ENCODE measurements around the gene PYGL.

Gene PYGL

DNA sequence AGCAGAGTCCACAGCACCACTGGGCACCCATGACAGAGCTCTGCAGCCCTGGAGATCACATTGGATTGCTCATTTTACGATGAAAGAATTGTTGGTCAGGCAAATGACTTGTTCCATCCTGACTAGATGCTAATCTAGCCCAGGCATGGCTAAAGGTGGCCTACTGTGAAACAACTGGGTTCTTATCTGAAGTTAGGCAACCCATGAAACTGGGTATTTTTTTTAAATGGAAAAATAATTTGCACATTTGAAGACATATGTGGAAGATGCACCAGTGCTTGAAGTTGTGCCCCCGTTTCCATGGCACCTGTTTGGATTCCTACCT, 8.3 kb downstream of the PYGL start:
- FAIRE-seq: no peak
- DNase-seq (ENCODE audit: insufficient read length): no peak
- TF ChIP-seq TAF1 (IDR thresholded peaks at IDR 0.05; ENCODE audit: borderline replicate concordance, low read depth, low read length): no peak
- TF ChIP-seq POLR2AphosphoS5 (IDR thresholded peaks at IDR 0.05; ENCODE audit: low read depth, low read length): no peak
- no peak for TF ChIP-seq POLR2A (IDR thresholded peaks at IDR 0.05; ENCODE audit: low read depth, low read length)

DNA sequence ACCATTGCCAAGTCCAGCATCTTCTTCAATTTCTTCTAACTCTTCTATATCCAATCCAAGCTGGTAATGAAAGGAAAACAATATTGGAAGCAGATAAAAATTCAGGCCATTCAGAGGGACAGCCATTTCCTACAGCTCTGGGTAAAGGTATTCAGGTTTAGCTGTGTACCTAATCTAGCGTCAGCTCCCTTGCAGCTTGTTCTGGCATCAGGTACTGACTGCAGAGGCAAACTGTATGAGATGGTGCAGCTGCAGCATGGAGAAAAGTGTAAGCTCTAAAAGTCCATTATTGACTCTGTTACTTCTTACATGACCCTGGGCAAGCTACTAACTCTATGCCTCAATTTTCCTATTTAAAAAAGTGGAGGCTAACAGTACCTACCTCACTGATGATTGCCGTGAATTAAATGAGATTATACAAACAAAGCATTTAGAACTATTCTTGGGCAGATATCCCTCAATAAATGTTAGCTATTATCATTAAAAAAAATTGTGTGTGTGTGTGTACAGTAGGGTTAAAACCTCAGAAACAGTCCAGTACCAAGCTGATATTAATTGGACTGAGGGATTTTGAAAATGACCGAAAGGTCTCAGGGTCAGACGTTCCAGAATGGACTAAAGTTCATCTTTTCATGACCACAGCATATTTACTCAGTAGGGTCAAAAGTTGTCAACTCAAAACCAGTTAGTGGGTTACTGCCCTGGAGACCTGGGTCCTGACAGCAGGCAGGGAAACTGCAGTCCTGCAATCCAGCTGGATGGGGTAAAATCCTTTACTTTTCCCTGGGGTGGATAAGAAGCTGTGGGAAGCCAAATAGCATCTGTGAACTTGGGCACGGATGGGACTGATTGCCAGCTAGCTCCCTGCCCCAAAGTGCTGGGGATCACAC, 8.9 kb downstream of the PYGL start:
- no peak for FAIRE-seq
- DNase-seq (ENCODE audit: insufficient read length): no peak
- TF ChIP-seq POLR2A (IDR thresholded peaks at IDR 0.05; ENCODE audit: low read depth, low read length) (no peak), POLR2AphosphoS5 (IDR thresholded peaks at IDR 0.05; ENCODE audit: low read depth, low read length) (no peak), TAF1 (IDR thresholded peaks at IDR 0.05; ENCODE audit: borderline replicate concordance, low read depth, low read length) (no peak)

DNA sequence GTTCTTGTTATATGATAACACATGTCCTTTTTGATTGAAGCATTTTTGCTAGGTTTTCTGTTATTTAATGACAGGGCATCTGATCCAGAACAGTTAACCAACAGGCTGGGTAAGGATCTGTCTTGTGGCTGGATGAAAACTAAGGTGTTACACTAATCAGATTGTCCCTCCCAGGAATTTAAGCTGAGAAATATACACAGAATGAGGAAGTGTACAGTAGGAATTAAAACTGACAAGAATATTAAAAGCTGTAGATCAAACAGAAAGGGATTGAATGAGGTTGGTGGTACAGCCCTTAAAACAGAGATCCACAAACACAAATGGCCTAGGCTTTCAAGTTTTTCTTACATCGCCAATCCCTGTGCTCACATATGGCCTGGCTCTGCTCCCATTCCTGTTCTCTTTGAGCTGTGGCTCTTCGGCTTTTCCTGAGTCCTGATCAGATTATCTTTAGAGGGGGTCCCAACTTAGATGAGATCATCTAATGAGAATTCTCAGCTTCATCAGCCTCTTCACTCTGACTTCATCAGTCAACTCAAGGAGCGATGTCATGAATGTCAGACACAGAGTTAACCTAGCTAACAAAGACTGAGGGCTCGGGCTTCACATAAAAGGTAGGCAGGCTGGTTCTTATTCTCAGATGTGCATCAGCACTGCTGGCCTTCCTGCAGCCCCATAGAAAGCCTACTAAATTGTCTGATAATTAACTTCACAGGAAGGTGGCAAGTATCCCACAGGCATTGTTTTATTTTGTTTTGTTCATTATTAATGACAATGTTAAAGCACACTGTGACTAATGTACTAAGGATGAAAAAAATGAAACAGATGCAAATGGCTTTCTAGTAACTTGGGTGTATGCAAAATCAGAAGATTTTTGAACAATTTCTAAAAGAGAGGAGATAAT, 11.4 kb downstream of the PYGL start:
- DNase-seq (ENCODE audit: insufficient read length) (no peak), FAIRE-seq (no peak)
- no peak for TF ChIP-seq POLR2A (IDR thresholded peaks at IDR 0.05; ENCODE audit: low read depth, low read length)
- no peak for TF ChIP-seq POLR2AphosphoS5 (IDR thresholded peaks at IDR 0.05; ENCODE audit: low read depth, low read length)
- no peak for TF ChIP-seq TAF1 (IDR thresholded peaks at IDR 0.05; ENCODE audit: borderline replicate concordance, low read depth, low read length)

DNA sequence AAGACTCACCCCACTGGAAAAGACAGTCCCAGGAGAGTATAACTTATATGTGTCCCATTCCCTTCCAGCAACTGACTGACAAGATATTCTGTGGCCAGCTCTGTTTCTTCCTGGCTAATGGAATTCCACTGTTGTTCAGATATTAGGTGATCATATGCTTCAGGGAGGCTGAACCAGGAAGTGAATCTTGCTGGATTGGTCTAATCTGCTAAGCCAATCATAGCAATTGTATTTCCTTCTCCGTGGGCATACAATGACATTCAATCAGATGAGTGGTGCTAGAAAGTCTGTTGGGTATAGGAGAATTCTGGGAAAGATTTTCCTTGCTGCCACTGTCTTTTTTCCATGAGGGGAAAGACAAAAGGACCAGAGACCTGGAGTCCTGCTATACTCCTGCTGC, 12.1 kb downstream of the PYGL start:
- no peak for FAIRE-seq
- no peak for TF ChIP-seq POLR2AphosphoS5 (IDR thresholded peaks at IDR 0.05; ENCODE audit: low read depth, low read length)
- TF ChIP-seq POLR2A (IDR thresholded peaks at IDR 0.05; ENCODE audit: low read depth, low read length): no peak
- no peak for TF ChIP-seq TAF1 (IDR thresholded peaks at IDR 0.05; ENCODE audit: borderline replicate concordance, low read depth, low read length)

DNA sequence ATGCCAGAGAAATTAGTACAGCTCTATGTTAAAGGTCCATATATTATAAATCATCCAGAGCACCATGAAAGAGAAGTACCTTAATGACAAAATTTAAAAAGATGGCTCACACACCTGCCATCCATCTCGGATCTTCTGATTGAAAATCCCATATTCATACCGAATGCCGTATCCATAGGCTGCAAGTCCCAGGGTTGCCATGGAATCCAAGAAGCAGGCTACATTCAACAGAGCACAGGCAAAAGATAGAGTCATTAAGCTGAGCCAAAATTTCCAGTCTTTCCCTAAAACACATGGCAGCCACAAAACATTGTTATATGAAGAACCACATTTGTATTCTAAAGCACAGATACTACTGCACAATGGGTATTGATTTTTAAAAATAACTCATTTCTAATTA, 12.7 kb downstream of the PYGL start:
- no peak for TF ChIP-seq POLR2AphosphoS5 (IDR thresholded peaks at IDR 0.05; ENCODE audit: low read depth, low read length)
- no peak for TF ChIP-seq TAF1 (IDR thresholded peaks at IDR 0.05; ENCODE audit: borderline replicate concordance, low read depth, low read length)
- TF ChIP-seq POLR2A (IDR thresholded peaks at IDR 0.05; ENCODE audit: low read depth, low read length): no peak
- FAIRE-seq: no peak
- no peak for DNase-seq (ENCODE audit: insufficient read length)

More for the DNA sequence above, 12.1 kb downstream of the PYGL start:
- DNase-seq (ENCODE audit: insufficient read length): no peak

DNA sequence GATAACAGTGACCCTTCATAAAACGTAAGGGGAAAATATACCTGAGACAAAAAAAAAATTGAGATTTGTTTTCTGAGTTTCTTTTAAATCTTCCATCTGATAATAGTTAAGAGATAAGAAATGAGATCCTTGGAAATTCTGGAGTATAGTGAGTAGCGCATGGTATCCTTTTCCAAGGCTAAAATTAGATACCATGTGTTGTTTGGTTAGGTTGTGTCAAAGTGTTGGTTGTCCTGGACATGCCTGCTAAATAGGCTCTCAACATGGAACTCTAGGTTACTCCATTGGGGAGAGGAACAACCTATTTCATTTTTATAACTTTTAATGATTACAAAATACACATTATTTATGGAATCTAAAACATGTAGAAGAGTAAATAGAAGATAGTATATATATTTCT, 14.8 kb downstream of the PYGL start:
- FAIRE-seq: no peak
- TF ChIP-seq TAF1 (IDR thresholded peaks at IDR 0.05; ENCODE audit: borderline replicate concordance, low read depth, low read length) (no peak), POLR2AphosphoS5 (IDR thresholded peaks at IDR 0.05; ENCODE audit: low read depth, low read length) (no peak), POLR2A (IDR thresholded peaks at IDR 0.05; ENCODE audit: low read depth, low read length) (no peak)
- no peak for DNase-seq (ENCODE audit: insufficient read length)

DNA sequence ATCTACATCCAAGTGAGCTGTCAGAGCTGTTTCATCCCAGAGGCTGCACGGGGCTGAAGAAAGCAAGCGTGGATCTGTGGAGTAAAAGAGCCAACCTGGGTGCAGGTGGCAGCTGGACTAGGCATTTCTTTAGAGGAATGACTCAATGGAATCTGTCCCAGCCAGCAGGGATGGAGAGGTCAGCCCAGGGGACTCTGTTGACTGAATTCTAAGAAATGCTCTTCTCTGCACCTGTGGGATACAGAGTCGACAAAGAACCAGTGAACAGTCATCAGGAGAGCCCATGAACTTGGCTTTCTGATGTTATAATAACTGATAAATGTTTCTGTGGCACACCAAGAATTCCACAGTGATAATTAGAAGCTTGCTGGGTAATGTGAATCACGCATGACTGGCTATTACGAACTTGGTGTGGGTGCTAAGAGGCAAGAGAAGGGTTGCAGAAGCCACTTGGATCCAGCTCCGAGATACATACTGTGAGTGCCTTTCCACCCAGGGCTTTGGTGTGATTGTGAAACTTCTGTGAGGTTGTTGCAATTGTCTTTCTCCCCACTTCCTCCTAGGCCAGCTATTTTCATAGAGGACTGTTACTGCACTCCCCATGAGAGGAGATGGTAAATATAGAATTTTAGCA, 16.2 kb downstream of the PYGL start:
- FAIRE-seq (peak; percentile 83), DNase-seq (ENCODE audit: insufficient read length) (no peak)
- TF ChIP-seq POLR2AphosphoS5 (IDR thresholded peaks at IDR 0.05; ENCODE audit: low read depth, low read length) (no peak), POLR2A (IDR thresholded peaks at IDR 0.05; ENCODE audit: low read depth, low read length) (no peak), TAF1 (IDR thresholded peaks at IDR 0.05; ENCODE audit: borderline replicate concordance, low read depth, low read length) (no peak)

DNA sequence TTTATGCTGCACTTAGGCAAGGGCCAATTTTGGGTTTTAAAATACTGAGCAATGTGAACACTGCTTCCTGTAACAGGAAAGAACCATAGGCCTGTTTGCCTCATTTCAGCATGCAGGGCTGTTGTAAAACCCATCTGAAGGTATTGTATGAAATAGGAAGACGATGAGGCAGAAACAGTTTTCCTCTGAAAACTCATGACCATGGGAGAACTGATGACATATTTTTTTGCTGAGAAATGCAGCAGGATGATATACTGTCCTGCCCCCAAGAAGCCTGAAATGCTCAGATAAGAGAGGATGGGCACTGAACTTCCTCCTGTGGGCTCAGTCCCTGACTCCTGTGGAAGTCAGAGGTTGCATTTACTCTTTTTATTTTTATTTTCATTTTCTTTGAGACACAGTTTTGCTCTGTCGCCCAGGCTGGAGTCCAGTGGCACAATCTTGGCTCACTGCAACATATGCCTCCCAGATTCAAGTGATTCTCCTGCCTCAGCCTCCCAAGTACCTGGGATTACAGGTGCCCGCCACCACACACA, 17.4 kb downstream of the PYGL start:
- FAIRE-seq: no peak
- no peak for TF ChIP-seq POLR2A (IDR thresholded peaks at IDR 0.05; ENCODE audit: low read depth, low read length)
- TF ChIP-seq POLR2AphosphoS5 (IDR thresholded peaks at IDR 0.05; ENCODE audit: low read depth, low read length): no peak
- no peak for TF ChIP-seq TAF1 (IDR thresholded peaks at IDR 0.05; ENCODE audit: borderline replicate concordance, low read depth, low read length)
- no peak for DNase-seq (ENCODE audit: insufficient read length)

DNA sequence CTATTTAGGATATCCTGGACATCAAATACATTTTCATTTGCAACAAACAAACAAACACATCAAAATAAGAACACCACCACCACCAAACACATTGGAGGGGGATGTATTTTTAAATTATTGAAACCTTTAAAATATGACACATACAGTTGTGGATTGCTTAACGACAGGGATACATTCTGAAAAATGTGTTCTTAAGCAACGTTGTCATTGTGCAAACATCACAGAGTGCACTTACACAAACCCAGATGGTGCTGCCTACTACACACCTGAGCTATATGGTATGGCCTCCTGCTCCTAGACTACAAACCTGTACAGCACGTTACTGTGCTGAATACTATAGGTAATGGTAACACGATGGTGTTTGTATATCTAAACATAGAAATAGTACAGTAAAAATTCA, 19.4 kb downstream of the PYGL start:
- no peak for FAIRE-seq
- TF ChIP-seq TAF1 (IDR thresholded peaks at IDR 0.05; ENCODE audit: borderline replicate concordance, low read depth, low read length): no peak
- DNase-seq (ENCODE audit: insufficient read length): no peak

DNA sequence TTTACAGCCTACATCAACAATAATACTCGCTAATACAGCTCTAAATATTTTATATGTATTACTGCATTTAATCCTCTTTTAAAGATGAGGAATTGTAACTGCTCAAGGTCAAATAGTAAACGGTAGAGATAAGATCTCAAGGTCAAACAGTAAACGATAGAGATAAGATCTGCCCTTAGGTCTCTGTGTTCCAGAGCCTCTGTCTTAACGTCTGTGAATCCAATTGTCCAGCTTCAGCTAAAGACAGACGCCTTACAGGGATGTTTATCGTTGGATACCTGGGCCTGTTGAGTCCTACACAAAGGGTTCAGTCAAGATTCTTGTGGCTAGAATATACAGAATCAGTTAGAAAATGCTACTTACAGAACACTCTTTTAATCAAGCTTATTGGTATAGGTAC, 20.0 kb downstream of the PYGL start:
- DNase-seq (ENCODE audit: insufficient read length): no peak
- TF ChIP-seq POLR2A (IDR thresholded peaks at IDR 0.05; ENCODE audit: low read depth, low read length) (no peak), POLR2AphosphoS5 (IDR thresholded peaks at IDR 0.05; ENCODE audit: low read depth, low read length) (no peak), TAF1 (IDR thresholded peaks at IDR 0.05; ENCODE audit: borderline replicate concordance, low read depth, low read length) (no peak)
- no peak for FAIRE-seq

DNA sequence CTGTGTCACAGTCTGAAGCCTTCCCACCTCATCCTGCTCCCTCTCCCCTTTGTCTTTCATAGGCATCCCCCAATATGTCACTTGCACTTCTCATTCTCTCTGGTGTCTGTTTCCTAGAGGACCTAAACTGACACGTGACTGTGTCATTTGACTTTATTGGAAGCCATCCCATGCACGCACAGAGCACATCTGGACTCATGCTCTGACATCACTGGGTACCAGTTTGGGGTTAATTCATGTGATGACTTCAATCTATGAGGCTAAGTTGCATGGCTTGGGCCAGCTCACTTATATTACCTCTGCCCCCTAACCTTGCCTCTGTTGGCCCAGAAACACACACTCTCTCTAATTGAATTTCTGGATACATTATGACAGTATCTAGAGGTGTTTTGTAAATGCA, 21.5 kb downstream of the PYGL start:
- DNase-seq (ENCODE audit: insufficient read length) (no peak), FAIRE-seq (no peak)
- no peak for TF ChIP-seq POLR2AphosphoS5 (IDR thresholded peaks at IDR 0.05; ENCODE audit: low read depth, low read length)
- no peak for TF ChIP-seq POLR2A (IDR thresholded peaks at IDR 0.05; ENCODE audit: low read depth, low read length)
- no peak for TF ChIP-seq TAF1 (IDR thresholded peaks at IDR 0.05; ENCODE audit: borderline replicate concordance, low read depth, low read length)

All from GM12892 (cell line).